GM12872 (cell line): ENCODE results near the gene SLC44A1.

Source experiments
- TF ChIP-seq, protein P1 (sequence below): IDR thresholded peaks from 3 replicates; pipeline ENCODE4 v1.5.1; 2011; ENCODE audit warnings: low read depth, mild to moderate bottlenecking, low read length, moderate library complexity; ENCODE audit not compliant: insufficient read depth

Gene SLC44A1

DNA sequence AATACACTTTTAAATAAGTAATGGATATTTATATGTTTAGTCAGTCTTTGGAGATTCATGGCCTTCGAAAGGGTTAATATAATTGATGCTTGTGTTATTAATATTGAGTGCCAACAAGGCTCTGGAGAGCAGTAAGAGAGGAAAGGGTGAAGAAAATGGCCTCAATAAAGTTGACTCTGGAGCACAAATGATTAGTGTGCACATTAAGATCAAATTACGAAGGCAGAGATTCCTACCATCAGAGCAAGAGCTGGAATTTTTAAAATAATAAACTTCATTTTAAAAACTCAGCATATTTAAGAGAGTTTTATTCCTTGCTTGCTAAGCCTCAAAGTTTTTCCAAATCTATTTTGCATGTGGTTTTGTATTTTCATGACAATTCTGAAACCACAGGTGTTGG lies 14.8 kb downstream of the SLC44A1 start:
- TF ChIP-seq, protein P1, sequence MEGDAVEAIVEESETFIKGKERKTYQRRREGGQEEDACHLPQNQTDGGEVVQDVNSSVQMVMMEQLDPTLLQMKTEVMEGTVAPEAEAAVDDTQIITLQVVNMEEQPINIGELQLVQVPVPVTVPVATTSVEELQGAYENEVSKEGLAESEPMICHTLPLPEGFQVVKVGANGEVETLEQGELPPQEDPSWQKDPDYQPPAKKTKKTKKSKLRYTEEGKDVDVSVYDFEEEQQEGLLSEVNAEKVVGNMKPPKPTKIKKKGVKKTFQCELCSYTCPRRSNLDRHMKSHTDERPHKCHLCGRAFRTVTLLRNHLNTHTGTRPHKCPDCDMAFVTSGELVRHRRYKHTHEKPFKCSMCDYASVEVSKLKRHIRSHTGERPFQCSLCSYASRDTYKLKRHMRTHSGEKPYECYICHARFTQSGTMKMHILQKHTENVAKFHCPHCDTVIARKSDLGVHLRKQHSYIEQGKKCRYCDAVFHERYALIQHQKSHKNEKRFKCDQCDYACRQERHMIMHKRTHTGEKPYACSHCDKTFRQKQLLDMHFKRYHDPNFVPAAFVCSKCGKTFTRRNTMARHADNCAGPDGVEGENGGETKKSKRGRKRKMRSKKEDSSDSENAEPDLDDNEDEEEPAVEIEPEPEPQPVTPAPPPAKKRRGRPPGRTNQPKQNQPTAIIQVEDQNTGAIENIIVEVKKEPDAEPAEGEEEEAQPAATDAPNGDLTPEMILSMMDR = no peak

DNA sequence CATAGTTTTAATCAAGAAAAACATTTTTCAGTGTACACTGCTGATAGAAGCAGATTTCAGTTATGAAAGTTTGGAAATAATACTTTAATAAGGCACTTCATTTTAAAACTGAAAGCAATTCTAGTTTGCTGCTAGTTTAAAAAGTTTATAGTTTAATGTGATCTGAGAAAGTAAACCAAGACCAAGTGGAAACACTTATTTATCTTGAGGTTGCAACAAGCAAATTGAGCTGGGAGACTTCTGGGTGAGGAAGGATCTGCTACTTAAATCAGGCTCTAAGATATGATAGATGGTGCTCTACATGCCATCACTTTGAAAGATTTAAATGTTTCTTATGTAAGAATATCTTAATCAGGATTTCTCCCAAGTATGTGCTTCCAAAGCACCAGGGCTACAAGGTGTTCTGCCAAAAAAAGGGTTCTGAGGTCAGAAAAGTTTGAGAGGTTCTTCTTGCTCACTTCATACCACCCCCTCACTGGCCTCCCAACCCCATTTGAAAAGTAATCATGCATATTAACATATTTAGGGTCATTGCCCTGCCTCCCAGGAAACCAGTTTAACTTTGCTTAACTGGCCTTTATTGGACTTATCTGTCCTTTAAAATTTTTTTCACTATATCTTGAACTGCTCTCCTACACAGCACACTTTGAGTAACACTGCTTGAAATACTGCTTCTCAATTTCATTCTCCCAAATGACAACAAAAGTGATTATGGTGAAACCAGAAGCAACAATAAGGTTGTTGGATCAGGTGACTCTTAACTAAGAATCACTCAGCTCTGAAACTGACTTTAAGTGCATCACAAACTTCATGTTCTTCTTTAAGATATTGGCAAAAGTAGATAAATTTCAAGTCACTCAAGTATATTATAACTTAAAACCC lies 15.5 kb downstream of the SLC44A1 start:
- TF ChIP-seq, protein P1 = no peak

DNA sequence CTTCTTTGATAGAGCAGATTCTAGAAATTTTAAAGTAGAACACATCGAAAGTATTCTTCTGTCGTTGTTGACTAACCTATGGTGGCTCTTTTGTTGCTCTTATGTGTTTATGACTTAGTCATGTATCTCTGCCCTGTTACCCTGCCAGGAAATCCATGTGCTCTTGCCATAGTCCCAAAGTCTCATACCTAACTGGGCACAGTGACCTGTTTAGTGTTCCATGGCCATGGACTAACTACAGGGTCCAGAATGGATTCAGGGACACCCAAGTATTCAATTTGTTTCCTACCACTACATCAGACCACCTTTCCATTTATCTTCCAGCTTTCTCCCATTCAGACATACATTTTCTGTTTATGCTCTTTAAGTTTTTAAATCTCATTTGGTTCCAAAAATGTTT lies 18.0 kb downstream of the SLC44A1 start:
- TF ChIP-seq, protein P1 = no peak

DNA sequence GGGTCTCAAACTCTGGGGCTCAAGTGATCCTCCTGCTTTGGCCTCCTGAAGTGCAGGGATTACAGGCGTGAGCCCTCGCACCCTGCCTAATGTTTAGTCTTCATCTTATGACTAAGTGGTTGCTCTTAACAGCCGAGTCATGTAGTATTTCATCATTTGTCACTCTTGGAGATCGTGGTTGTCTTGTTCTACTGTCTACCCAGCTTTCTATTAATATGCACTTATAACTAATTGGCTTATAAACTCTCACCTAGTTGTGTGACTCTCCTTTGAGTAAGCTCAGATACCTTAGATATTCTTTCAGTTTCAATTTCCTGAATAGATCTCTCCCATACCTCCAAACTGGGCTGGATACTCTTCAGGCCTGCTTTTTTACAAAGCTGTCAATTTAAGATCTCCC lies 19.9 kb downstream of the SLC44A1 start:
- TF ChIP-seq, protein P1 = no peak

DNA sequence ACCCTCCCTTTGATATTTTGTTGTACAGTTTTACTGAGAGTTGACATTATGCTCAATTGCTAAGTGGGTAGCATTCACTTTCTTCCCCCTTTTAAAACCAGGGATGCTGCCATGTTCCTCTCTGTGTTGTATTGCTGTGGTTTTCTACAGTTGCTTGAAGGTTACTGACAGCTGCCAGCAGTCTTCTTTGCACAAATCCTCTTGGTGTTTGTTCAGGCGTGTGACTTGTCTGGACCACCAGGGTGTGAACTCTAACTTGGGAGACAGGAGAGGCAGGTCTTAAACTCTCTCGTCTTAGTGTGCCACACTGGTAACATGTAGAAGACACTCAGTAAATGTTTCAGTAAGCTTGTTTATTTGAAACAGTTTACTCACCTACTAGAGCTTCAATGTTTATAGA lies 25.1 kb downstream of the SLC44A1 start:
- TF ChIP-seq, protein P1 = no peak

DNA sequence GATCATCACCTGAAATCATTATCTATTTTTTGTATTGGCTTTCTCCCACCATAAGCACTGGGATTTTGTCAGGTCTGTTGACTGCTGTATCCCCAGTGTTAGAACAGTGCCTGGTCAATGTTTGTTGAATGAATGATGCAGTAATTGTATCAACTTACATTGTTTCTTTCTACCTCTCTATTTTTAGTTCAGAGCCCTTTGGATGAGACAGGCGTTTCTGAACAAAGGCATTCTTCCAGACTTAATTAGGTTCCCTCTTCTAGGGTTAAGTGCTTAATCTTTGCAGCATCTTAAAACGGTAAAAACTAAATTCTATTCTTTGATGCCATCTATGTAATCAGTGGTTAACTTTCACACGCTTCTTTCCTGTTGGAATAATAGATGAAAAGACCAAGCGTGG lies 26.3 kb downstream of the SLC44A1 start:
- TF ChIP-seq, protein P1 = no peak

DNA sequence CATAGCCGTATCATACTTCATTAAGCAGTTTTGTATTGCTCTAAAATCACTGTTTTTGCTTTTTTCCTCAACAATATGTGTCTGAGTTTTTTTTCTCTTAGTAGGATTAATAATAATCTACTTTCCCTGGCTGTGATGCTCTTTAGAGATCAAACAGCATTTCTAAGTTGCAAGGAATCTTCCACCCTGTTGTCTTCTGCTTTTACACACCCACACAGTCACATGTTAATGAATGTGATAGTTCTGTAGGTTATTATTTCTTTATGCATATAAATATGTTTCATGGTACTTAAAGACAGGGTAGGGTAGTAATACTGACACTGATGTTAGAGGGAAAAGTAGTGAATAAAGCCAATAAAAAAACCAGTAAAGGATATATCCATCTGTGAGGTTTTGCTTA lies 29.3 kb downstream of the SLC44A1 start:
- TF ChIP-seq, protein P1 = no peak
